GM21526 (cell line): ENCODE data around the gene RCSD1.

ENCODE experiments used
- ATAC-seq: cut with Tn5 transposase; IDR thresholded peaks from one replicate; pipeline ENCODE4 v1.9.1; 2021; ENCODE audit warnings: moderate library complexity; ENCODE audit not compliant: unreplicated experiment, low FRiP score

RCSD1 gene

DNA sequence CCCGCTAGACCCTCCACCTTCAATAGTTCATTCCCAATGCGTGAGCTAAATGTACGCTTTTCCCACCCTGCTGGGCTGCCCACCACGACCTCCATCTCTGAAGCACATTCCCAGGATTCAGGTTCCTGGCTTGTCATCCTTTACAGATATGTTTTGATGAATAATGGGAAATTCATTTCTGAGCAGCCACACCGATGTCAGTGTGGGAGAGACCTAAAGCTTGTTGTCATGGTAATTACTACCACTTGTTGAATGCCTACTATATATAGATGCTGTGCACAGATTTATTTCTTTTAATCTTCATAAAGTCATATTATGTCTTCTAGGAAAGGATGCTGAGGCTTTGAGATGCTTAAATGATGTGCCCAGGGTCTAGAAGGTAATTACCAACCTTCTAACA lies 8.0 kb downstream of the RCSD1 start:
- ATAC-seq = no peak

DNA sequence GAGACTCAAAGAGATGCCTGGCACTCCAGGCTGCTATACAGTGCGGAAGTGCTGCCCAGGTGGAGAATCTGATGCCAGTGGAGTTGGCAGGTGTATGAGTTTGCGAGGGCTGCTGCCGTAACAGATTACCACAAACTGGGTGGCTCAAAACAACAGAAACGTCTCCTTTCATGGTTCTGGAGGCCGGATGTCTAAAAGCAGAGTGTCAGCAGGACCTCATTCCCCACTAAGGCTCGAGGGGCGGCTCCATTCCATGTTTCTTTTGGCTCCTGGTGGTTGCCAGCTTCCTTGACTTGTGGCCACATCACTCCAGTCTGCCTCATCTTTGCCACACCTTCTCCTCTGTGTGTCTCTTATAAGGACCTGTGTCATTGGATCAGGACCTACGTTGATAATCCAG lies 10.0 kb downstream of the RCSD1 start:
- ATAC-seq = no peak

DNA sequence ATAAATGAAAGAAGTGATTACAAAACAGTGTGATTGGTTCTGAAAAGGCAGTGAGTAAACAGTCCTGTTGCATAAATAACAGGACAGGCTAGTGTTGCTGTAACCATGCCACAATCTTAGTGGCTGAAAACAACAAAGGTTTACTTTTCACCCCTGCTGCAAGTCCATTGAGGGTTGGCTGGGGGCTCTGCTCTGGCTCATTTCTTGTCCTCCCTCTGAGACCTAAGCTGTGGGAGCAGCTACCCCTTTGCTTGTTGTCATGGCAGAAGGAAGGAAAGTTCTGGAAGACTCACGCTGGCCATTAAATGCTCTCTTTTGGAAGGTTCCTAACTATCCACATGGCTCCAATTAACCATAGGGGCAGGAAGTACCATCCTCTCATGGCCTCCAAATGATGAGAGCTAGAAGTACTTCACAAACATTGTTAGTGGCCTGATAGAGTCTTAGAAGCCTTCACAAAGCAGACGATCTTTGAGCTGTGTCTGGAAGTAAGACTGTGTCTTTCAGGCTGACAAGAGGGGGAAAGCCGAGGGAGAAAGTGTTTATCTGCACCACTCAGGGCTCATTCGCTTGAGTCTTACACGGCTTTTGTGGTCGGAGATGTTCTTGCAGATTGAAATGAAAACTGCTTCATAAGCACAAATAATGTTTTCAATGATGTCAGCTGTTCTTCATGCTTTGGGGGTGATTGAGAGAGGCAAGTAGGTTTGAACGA lies 11.9 kb downstream of the RCSD1 start:
- ATAC-seq = no peak

- no peak for ATAC-seq
Observed at GRCh38 chr1:167642501-167642826, 12.4 kb downstream of the RCSD1 start.

GRCh38 chr1:167643441-167643840 lies 13.4 kb downstream of the RCSD1 start:
- ATAC-seq = no peak

- no peak for ATAC-seq
Observed at GRCh38 chr1:167644551-167644950, 14.5 kb downstream of the RCSD1 start.

DNA sequence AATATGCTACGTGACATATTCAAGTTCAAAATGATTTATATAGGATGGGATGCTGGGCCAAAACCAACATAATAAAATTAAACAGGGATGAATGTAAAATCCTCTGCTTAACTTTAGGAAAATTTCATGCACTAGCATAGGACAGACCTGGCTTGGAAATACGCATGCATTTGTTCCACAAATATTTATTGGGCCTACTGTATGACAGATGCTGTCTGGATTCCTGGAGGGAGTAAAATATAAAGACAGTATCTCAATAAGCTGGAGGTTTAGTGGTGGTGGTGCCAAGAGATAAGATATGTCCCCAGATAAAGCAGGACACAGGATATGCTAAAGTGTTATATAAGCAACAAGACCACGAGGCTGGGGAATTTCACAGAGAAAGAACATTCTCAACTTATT lies 15.1 kb downstream of the RCSD1 start:
- ATAC-seq = no peak

DNA sequence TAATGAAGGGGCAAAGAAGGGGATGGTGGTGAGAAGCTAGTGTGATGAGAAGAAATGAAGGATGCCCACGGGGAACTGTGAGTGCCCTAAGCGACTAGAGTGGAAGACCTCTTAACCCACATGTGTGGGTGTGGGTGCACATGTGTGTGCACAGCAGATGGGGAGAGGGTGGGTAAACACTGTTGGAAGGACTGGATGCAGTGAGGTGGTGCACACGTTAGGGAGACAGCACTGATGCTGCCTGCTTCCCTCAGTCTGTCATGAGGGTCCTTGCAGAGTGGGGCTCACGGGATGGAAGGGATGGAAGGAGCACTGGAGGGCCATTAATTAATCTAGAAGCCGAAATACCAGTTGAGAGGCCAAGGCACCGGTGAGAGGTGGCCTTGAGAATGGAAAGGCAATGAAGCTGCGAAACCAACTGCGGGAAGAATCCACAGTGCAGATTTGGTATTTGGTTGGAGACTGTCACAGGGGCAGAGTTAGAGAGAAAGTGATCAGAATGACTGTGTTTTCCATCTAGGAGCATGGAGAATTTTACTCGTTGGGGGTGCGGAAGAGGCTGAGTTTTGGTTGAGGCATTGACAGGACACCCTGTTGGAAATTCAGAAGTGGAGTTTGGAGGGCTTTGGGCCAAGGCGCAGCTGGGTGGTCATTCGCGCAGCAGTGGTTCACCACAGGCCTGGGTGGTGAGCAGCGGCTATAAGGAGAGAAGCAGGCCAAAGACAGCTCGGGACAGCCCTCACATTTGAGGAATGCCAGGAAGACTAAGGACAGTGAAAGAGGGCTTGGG lies 15.8 kb downstream of the RCSD1 start:
- ATAC-seq = no peak

GRCh38 chr1:167648252-167648849 lies 18.3 kb downstream of the RCSD1 start:
- ATAC-seq = no peak

- no peak for ATAC-seq
Observed at GRCh38 chr1:167648978-167649744, 19.1 kb downstream of the RCSD1 start.

GRCh38 chr1:167650269-167651160 lies 20.5 kb downstream of the RCSD1 start:
- peak; percentile 50 for ATAC-seq

GRCh38 chr1:167651161-167651693 lies 21.2 kb downstream of the RCSD1 start:
- no peak for ATAC-seq

- no peak for ATAC-seq
Observed at GRCh38 chr1:167654975-167655575, 25.0 kb downstream of the RCSD1 start.

GRCh38 chr1:167656657-167657056 lies 26.6 kb downstream of the RCSD1 start:
- no peak for ATAC-seq

- ATAC-seq = no peak
Observed at GRCh38 chr1:167658574-167659328, 28.7 kb downstream of the RCSD1 start.

GRCh38 chr1:167659450-167659849 lies 29.4 kb downstream of the RCSD1 start:
- ATAC-seq = no peak

GRCh38 chr1:167659881-167660280 lies 29.8 kb downstream of the RCSD1 start:
- ATAC-seq = no peak

GRCh38 chr1:167661527-167662426 lies 31.7 kb downstream of the RCSD1 start:
- no peak for ATAC-seq
